HG03196 (cell line): Measurements from ENCODE around the gene FCGBP.
"Not testable (repeated sequence)": the region's sequence is repeated elsewhere in the genome, so short reads cannot be mapped to it uniquely, and the experiment has no call there.

Source experiments
- ATAC-seq: cut with Tn5 transposase; IDR thresholded peaks from one replicate; pipeline ENCODE4 v1.9.1; 2021; ENCODE audit not compliant: unreplicated experiment

FCGBP gene

DNA sequence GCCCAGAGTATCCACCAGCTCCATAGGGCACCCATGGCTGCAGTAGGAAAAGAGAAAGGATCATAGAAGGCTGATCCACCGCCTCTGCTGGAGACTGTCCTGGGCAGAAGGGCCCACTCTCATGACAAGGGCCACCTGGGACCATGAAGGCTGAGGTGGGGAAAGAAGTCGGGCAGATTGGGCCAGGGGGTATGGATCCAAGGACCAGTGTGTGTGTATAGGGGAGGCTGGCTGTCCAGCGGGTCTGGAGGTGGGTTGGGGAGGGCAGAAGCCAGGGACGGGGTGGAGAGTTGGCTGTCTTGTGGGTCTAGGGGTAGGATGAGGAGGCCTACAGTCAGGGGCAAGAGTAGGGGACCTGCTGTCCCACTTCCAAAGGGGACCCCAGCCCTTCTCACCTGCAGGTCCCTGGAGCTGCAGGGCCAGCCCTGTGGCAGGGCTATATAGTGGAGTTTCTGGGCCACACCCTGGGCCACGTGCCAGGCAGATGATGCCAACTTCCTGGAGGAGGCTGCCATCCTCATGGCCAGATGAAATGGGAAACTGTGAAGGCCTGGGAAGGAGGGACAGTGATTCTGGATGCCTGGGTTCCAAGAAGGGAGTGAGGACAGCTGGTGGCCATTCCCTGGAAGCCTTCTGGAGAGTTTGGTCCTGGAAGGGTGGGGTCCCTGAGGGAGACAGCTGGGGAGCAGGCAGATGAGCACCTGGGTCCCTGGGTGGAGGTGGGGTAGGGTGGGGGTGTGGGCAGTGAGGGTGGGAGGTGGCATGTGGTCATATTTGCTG, at the start of gene FCGBP:
Gene FCGBP (minus strand): TSS at position 51 of the 780 bp plus-strand sequence.
- no peak for ATAC-seq

DNA sequence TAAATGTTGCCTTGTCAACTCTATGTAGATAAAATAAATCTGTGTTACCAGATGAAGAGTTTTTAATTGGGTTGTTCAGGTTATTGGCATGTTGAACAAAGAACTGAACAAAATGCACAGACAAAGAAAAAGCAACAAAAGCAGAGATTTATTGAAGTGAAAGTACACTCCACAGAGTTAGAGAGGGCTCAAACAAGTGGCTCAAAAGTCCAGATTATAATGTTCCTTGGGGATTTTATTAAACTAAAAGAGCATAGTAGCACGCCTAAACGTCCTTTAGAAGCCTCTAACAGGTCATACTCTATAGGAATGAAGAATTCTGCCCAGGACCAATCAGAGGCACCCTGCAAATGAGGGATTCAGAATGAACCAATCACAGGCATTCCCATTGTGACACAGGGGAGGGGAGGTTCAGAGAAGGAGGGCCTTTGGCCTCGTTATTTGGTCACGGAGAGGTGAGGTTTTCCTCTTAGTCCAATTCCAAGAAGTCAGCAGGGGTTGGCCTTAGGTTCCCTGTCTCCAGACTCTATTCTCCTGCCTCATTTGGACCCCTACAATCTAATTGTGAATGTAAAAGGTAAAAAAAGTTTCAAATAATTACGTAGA, 49.4 kb upstream of the FCGBP start:
- ATAC-seq: no peak

DNA sequence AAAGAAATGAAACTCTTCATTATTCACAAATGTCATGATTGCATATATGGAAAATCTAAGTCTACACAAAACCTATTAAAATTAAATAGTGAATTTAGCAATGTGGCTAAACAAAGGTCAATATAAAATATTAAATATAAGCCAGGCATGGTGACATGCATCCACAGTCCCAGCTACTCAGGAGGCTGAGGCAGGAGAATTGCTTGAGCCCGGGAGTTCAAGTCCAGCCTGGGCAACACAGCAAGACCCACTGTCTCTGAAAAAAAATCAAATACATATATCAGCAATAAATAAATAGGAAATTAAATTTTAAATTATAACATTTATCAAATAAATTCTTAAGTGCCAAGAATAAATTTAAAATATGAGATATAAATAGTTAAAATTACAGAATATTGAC, 48.4 kb upstream of the FCGBP start:
- no peak for ATAC-seq

DNA sequence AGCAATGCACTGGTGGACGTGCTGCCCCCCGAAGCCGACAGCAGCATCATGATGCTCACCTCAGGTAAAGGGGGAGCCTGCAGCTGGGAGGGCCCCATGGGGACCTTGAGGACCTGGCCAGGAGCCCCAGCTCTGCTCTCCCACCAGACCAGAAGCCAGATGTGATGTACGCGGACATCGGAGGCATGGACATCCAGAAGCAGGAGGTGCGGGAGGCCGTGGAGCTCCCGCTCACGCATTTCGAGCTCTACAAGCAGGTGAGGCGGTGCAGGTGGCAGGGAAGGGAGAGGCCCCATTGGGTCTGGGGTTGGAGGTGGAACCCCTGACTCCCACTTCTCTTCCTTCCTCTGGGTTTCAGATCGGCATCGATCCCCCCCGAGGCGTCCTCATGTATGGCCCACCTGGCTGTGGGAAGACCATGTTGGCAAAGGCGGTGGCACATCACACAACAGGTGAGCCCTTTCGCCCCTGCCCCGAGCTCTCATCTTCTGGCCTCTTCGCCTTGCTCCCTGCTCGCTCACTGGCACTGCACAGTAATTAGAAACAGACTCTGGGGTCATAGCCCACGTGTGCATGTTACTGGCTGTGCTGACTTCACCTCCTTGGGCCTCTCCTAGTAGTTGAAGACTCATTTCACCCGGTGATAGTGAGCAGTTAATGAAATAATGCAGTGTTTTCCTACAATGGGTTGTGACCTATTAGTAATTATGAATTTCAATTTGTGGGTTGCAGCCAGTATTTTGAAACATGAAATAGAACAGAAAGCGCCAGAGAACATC, 40.1 kb upstream of the FCGBP start:
- no peak for ATAC-seq

DNA sequence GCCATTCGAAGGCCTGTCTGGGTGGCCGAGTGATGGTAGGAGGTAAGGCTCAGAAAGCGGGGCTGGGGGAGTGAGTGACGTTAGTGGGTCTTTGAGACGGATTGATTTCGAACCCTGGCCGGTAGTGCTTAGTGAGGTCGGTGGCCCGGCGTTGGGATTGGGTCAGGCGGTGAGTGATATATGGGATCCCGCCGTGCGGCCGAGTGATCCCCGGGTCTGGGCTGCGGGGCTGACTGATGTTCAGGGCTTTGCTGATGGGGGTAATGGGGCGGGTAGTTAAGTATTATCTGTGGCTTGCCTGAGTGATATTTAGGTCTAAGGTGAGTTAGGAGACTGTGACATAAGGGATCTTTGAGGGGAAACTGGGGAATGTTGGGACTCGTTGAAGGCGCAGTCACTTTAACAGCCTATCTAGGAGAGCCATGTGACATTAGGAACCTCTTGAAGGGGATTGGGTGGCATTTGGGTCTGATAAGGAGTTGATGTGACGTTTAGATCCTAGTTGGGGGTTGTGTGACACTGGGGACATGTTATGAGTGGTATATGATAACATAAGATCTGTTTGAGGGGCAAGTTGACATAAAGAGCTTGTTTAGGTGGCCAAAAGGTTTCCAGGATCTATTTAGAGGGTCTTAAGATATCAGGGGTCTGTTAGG, 37.1 kb upstream of the FCGBP start:
- ATAC-seq: no peak

- ATAC-seq: peak; percentile 92
Measured at GRCh38 chr19:39970675-39971379, 36.4 kb upstream of the FCGBP start, which contains the start of gene PSMC4. PSMC4 (plus strand) TSS chr19:39971165; CDS start chr19:39971203, 38 bp downstream.

DNA sequence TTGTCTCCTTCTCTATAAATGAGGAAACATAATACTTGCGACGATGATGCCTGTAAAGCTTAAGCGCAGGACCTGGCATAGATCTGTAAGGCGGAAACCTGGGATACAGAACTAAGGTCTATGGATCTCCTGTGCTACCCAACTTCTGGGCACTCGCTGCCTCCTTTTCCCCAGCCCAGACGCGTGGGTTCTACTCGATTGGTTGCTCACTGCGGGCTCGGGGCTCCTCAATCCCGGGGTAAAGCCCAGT, 35.9 kb upstream of the FCGBP start:
- no peak for ATAC-seq

DNA sequence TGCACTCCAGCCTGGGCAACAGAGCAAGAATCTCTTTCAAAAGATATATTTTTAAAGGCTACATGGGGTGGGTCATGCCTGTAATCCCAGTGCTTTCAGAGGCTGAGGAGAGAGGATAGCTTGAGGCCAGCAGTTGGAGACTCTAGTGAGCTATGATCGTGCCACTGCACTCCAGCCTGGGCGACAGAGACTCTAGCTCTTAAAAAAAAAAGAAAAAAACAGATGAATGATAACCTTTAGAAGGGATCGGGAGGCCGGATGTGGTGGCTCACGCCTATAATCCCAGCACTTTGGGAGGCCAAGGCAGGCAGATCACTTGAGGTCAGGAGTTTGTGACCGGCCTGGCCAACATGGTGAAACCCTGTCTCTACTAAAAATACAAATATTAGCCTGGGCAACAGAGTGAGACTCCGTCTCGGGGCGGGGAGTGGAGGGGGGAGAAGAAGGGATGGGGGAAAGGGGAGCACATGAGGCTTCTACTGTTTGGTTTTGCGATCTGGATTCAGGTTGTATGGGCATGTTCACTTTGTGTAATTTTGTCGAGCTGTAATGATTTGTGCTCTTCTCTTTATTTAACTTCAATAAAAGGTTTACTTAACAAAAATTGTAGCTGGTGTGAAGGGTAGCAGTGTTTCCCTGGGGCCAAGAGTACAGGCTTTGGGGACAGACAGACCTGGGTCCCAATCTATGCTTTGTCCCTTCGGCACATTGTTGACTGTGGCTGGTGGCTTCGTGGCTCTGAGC, 35.4 kb upstream of the FCGBP start:
- ATAC-seq: no peak

GRCh38 chr19:39969266-39969665, 34.8 kb upstream of the FCGBP start:
- ATAC-seq: no peak

- ATAC-seq: no peak
Measured at GRCh38 chr19:39968789-39969188, 34.4 kb upstream of the FCGBP start.

- ATAC-seq: no peak
Measured at GRCh38 chr19:39967561-39967960, 33.1 kb upstream of the FCGBP start.

DNA sequence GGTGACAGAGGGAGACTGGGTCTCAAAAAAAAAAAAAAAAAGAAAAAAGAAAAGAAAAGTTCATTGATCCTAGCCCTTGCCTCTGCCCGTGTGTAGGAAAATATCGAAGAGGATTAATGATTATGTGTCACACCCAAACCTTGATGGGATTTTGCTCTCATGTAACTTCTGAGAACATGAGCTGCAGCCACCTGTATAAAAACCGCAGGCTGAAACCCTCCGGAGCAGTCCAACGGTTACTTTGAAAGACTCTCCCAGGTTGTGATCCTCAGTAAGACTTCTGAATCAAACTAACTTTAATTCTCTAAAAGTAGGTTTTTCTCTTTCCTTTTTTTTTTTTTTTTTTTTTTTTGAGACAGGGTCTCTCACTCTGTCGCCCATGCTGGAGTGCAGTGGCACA, 32.2 kb upstream of the FCGBP start:
- ATAC-seq: no peak

- ATAC-seq: no peak
Measured at GRCh38 chr19:39963898-39964297, 29.5 kb upstream of the FCGBP start.

- ATAC-seq: not testable (repeated sequence)
Measured at GRCh38 chr19:39959407-39959806, 25.0 kb upstream of the FCGBP start.

DNA sequence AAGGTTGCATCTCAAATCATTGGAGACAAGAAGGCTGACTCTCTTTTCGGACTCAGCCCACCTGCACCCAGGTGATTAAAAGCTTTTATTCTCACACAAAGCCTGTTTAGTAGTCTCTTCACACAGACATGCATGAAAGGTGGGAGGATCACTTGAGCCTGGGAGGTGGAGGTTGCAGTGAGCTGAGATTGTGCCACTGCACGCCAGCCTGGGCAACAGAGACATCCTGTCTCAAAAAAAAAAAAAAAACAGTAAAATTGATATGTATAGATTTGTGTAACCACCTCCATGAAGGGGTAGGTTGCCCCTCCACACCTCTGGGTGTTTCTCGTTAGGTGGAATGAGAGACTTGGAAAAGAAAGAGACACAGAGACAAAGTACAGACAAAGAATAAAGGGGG, 24.5 kb upstream of the FCGBP start:
- ATAC-seq: not testable (repeated sequence)

DNA sequence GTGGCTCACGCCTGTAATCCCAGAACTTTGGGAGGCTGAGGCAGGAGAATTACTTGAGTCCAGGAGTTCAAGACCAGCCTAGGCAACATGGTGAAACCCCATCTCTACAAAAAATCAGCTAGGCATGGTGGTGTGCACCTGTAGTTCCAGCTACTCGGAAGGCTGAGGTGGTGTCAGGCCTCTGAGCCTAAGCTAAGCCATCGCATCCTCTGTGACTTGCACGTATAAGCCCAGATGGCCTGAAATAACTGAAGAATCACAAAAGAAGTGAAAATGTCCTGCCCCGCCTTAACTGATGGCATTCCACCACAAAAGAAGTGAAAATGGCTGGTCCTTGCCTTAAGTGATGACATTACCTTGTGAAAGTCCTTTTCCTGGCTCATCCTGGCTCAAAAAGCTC, 23.5 kb upstream of the FCGBP start:
- ATAC-seq: not testable (repeated sequence)

DNA sequence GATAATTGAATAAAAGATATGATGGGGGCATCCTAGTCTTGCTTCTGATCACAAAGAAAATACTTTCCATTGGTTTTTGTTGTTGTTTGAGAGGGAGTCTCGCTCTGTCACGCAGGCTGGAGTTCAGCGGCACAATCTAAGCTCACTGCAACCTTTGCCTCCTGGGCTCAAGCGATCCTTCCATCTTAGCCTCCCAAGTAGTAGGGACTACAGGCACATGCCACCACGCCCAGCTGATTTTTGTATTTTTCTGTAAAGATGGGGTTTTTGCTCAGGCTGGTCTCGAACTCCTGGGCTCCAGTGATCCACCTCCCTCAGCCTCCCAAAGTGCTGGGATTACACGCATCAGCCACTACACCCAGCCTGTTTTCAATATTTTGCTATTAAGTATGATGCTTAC, 19.5 kb upstream of the FCGBP start:
- ATAC-seq: no peak

DNA sequence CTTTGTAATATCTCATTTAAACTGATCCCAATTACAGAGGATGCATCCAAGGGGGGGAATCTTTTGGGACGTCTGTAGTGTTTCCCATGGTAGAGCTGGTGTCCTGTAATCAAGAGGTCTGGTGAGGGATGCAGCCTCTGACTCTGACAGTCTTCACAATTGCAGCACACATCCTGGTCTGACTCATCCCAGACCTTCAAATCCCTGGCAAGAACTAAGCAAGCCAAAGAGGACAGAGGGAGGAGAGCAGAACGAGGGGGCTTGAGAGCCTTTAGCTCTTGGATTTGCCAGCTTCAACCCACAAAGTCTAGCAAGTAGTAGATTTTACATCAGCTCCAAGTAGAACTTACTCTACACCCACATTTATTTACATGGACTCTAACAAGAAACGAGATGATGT, 17.3 kb upstream of the FCGBP start:
- no peak for ATAC-seq

GRCh38 chr19:39951065-39951650, 16.7 kb upstream of the FCGBP start:
- ATAC-seq: no peak
